Effector CD8-positive, alpha-beta T cell (primary cell): Measurements from ENCODE around the gene BLOC1S5.
"Not testable (repeated sequence)": the region's sequence is repeated elsewhere in the genome, so short reads cannot be mapped to it uniquely, and the experiment has no call there.

Experiments used
- DNase-seq: peaks from one replicate; lab custom pipeline; 2025; lab: John Stamatoyannopoulos, UW

BLOC1S5 gene

DNA sequence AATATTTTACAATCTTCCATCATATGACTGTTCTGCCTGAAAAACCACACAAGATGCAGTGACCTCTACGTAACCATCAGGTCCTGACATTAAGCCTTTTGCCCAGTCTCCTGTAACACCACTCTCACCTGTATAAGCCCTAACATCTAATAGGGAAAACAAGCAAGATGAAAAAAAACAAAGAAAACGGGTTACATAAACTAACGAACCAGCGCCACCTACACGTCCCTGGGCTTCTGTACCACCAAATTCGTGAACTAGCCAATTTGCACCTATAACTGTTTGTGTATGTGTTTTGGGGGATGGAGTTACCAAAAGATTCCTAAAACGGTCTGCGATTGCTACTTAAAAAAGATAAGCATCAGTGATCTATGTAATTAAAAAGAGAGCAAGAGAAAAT is 70.2 kb downstream of the BLOC1S5 start:
- DNase-seq: no peak

DNA sequence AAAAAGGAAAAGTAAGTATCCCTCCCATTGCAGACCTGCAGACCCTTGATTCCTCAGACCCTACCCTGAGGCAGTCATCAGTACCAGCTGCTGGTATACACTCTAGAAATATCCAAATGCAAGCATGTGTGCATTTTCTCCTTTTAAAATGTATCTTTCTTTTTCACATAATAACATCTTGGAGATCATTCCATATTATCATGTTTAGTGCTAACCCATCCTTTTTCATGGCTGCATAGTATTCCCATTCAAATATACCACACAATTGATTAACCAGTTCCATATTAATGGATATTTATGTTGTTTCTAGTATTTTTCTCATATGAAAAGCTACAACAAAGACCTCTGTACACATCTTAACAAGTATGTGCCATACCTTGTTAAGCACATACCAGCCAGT is 70.8 kb downstream of the BLOC1S5 start:
- DNase-seq: no peak

GRCh38 chr6:7992002-7992815 is 72.0 kb downstream of the BLOC1S5 start:
- no peak for DNase-seq

GRCh38 chr6:7991536-7991935 is 72.7 kb downstream of the BLOC1S5 start:
- no peak for DNase-seq

DNA sequence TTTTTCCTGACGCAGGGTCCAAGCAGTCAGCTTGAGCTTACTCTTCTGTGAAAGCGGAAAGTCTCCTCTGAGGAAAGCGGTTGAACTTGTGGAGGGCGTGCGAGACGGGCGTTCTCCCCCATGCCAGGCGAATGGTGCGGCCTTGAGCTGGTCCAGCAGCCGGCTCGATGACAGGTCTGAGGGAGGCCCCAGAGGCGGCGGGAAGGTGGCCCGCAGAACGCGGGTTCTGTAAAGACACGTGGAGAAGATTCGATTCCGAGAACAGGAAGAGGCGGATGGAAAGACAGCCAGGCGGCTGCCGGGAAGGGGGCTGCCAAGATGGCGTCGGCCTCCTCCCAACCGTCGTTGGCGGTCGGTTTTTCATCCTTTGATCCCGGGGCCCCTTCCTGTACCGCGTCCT is 78.0 kb downstream of the BLOC1S5 start:
- DNase-seq: no peak

GRCh38 chr6:7983967-7984366 is 80.2 kb downstream of the BLOC1S5 start:
- DNase-seq: not testable (repeated sequence)

GRCh38 chr6:7979831-7980230 is 84.4 kb downstream of the BLOC1S5 start:
- DNase-seq: no peak

GRCh38 chr6:7978736-7979135 is 85.5 kb downstream of the BLOC1S5 start:
- no peak for DNase-seq

- no peak for DNase-seq
Observed at GRCh38 chr6:7976485-7977056, 87.6 kb downstream of the BLOC1S5 start.

GRCh38 chr6:7975764-7976146 is 88.4 kb downstream of the BLOC1S5 start:
- no peak for DNase-seq

DNA sequence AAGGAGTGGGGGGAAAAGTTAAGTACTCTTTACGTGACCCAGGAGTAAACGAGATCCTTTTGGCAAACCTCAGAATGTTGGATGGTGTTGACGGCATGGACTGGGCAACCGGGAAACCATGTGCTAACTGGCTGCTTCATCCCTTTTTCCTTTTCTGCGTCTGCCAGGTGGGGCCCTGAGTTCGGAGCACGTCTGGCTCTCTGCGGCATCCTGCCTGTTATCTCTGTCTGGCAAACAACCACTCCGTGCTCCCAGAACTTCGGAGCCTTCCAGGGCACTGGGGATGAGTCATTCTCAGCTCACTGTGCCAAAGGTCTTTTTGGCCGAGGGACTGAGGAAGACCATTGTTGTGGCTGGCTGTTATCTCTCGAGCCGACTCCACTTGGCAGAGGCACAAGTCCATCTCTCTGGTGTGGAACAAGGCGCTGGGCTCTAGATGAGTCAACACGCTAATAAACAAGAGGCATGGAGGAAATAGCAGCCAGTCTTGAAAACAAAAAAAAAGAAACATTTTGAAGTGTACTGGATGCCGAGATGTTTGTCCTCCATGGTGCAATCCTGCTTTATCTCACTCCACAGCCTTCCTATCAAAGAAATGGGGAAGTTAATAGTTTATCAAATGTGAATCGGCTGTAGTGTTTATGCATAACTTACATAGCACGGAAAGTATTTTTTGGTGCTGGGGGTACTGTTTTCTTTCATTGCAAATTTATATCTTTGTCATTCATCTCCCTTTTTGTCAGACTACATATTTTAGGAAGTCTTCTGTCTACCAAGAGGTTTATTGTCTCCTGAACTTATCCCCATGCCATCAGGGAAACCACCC is 89.0 kb downstream of the BLOC1S5 start:
- DNase-seq: no peak

GRCh38 chr6:7974565-7974937 is 89.6 kb downstream of the BLOC1S5 start:
- DNase-seq: no peak

GRCh38 chr6:7973584-7973983 is 90.6 kb downstream of the BLOC1S5 start:
- no peak for DNase-seq

DNA sequence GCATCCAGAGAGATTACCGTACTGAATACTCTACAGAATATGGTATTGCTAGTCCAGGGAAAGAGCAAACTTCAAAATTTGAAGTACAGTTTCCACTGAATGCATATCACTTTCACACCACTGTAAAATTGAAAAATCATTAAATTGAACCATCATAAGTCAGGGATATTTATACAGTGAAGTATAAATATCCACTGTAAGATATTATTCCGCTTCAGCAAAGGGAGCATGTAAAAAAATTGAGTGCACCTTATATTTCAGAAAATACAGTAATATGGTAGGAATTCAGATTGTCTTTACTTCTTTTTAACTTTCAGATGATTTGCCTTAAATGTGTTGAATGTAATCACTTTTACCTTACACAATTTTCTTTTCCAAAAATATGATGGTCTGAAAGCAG is 92.7 kb downstream of the BLOC1S5 start:
- DNase-seq: no peak

DNA sequence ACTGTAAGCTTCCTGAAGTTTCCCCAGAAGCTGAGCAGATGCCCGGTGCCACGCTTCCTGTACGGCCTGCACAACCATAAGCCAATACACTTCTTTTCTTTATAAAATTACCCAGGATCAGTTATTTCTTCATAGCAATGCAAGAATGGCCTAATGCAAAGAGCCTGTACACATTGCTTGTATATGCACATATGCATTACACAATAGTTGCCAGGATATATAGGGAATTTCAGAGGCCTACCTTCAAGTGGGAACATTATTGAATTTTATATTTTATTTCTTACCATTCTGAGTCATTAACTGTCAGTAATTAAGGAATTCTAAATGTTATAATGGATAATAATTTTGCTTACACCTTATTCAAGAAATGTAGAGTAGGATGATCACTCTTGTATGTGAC is 93.6 kb downstream of the BLOC1S5 start:
- DNase-seq: no peak
